Measurements from ENCODE around the gene RASSF8.

The RASSF8 gene

GRCh38 chr12:25993901-25994651, 35.6 kb downstream of the RASSF8 start:
- DNase-seq = no peak

- DNase-seq = no peak
Observed at GRCh38 chr12:25994901-25995625, 36.6 kb downstream of the RASSF8 start.

GRCh38 chr12:25995906-25996305, 37.4 kb downstream of the RASSF8 start:
- no peak for DNase-seq

- DNase-seq = no peak
Observed at GRCh38 chr12:25996677-25997076, 38.2 kb downstream of the RASSF8 start.

- DNase-seq = no peak
Observed at GRCh38 chr12:25997201-25997963, 38.9 kb downstream of the RASSF8 start.

GRCh38 chr12:26000898-26001297, 42.4 kb downstream of the RASSF8 start:
- no peak for DNase-seq

- DNase-seq = no peak
Observed at GRCh38 chr12:26001530-26001929, 43.0 kb downstream of the RASSF8 start.

- DNase-seq = no peak
Observed at GRCh38 chr12:26003065-26003464, 44.6 kb downstream of the RASSF8 start.

GRCh38 chr12:26007566-26007965, 49.1 kb downstream of the RASSF8 start:
- no peak for DNase-seq

- DNase-seq = no peak
Observed at GRCh38 chr12:26009593-26009992, 51.1 kb downstream of the RASSF8 start.

GRCh38 chr12:26010293-26010821, 51.9 kb downstream of the RASSF8 start:
- DNase-seq = no peak

GRCh38 chr12:26011099-26011498, 52.6 kb downstream of the RASSF8 start:
- DNase-seq = no peak

GRCh38 chr12:26014085-26014484, 55.6 kb downstream of the RASSF8 start:
- no peak for DNase-seq

- no peak for DNase-seq
Observed at GRCh38 chr12:26016516-26016915, 58.0 kb downstream of the RASSF8 start.

- no peak for DNase-seq
Observed at GRCh38 chr12:26017484-26018211, 59.2 kb downstream of the RASSF8 start.

GRCh38 chr12:26018926-26019325, 60.4 kb downstream of the RASSF8 start:
- no peak for DNase-seq

- no peak for DNase-seq
Observed at GRCh38 chr12:26021534-26021933, 63.1 kb downstream of the RASSF8 start.

- no peak for DNase-seq
Observed at GRCh38 chr12:26022043-26022442, 63.6 kb downstream of the RASSF8 start.

GRCh38 chr12:26026713-26027112, 68.2 kb downstream of the RASSF8 start:
- DNase-seq = no peak

- DNase-seq = no peak
Observed at GRCh38 chr12:26027401-26027800, 68.9 kb downstream of the RASSF8 start.

GRCh38 chr12:26028953-26029735, 70.7 kb downstream of the RASSF8 start:
- peak; percentile 9 to 23 for DNase-seq

- DNase-seq = no peak
Observed at GRCh38 chr12:26029736-26030022, 71.2 kb downstream of the RASSF8 start.
